Smooth muscle cell of the brain vasculature (primary cell): ENCODE data around the gene PRAMEF9.
"Not testable (repeated sequence)": the region's sequence is repeated elsewhere in the genome, so short reads cannot be mapped to it uniquely, and the experiment has no call there.

Source experiments
- DNase-seq: peaks from one replicate; pipeline ENCODE4 v3.0.0-alpha.2; 2012; ENCODE audit warnings: low read depth, low spot score

The PRAMEF9 gene

DNA sequence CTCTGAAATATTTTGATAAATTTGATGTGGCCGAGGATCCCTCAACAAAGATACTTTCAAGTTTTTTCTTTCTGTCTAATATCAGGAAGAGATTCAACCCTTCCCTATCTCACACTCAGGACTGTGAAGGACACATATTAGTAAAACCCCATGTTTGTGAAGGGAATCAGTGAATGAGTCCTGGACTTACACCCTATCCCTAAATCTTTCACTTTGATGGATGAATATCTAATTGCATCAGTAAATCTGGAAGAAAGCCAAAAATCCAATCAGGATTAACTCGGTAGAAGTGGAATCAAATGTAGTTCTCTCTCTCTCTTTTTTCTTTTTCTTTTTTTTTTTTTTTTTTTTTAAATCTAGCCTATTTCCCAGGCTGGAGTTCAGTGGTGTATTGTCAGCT, at the start of gene PRAMEF9:
Gene PRAMEF9, plus strand, starts transcription at position 301 of the 400 bp plus-strand sequence. CDS start 3,433 bp downstream, outside the sequence.
- not testable (repeated sequence) for DNase-seq

DNA sequence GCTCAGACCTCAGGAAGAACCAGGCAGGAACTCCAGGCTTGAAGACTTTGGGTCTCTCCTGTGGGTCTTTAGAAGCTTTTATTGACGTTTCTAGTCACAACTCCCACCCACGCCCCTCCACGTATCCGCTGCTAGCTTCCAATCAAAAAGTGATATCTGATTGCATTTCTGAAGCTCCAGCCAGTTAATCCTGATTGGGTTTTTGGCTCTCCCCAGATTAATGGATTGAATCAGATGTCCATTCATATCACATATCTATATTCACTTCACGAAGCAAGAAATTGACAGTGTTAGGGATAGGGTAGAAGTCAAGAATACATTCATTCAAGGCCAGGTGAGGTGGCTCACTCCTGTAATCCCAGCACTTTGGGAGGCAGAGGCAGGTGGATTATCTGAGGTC, 15.7 kb upstream of the PRAMEF9 start, which contains the start of gene PRAMEF26:
Gene PRAMEF26, minus strand, starts transcription at position 101 of the 400 bp plus-strand sequence. CDS start 2,914 bp downstream, outside the sequence.
- DNase-seq, result not testable (repeated sequence)

DNA sequence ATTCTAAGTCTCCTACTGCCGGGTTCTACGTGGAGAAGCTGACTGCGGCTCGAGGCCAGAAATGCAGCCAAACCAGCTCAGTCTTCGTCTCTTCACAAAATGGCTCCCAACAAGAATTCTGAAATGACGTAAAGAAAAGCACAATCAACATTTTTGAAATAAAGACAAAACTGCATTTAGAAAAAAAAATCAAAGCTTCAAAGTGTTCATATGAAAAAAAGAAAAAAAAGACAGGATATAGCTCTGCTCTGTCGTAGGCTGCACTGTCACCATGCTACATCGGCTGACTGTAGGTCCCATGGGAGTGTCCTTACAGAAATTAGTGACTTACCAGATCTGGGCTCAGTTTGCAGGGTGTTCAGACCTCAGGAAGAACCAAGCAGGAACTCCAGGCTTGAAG, 6.1 kb upstream of the PRAMEF9 start, which contains the start of gene HNRNPCL4:
Gene HNRNPCL4, minus strand, starts transcription at position 101 of the 400 bp plus-strand sequence. CDS start 164 bp downstream, outside the sequence.
- not testable (repeated sequence) for DNase-seq

DNA sequence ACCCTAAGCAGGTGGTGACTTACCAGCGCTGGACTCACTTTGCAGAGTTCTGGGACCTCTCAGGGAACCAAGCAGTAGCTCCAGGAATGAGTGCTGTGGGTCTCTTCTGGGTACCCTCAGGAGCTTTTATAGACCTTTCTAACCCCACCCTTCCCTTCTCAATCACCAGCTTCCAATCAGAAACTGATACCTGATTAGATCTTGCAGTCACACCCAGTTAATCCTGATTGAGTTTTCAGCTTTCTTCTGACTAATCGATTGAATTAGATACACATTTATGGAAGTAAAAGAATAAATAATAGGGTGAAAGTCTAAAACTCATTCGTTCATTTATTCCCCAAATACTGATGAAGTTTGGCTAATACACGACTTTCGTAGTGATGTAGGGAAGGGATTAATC, 29.7 kb downstream of the PRAMEF9 start, which contains the start of gene PRAMEF13:
Gene PRAMEF13, minus strand, starts transcription at position 101 of the 400 bp plus-strand sequence. CDS start 1,820 bp downstream, outside the sequence.
- not testable (repeated sequence) for DNase-seq

- not testable (repeated sequence) for DNase-seq
Observed at GRCh38 chr1:13208712-13209111, 37.1 kb downstream of the PRAMEF9 start.

DNA sequence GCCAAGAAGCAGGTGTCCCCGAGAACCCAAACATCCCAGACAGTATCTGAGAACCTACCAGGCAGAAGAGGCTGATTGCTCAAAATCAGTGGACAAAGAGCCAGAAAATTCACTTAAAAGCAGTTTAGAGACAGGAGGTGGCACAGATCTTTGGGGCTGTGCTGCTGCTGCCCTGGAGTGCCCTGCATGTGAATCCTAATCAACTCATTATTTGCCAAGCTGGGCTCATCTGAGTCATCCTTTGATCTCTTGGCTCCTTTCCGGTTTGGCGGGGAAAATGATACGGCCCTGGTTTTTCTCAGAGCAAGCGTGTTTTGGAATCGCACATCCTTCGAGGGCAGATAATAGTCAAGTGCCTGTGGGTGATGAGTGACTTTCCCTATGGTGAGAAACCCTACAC, 45.0 kb downstream of the PRAMEF9 start:
- not testable (repeated sequence) for DNase-seq

DNA sequence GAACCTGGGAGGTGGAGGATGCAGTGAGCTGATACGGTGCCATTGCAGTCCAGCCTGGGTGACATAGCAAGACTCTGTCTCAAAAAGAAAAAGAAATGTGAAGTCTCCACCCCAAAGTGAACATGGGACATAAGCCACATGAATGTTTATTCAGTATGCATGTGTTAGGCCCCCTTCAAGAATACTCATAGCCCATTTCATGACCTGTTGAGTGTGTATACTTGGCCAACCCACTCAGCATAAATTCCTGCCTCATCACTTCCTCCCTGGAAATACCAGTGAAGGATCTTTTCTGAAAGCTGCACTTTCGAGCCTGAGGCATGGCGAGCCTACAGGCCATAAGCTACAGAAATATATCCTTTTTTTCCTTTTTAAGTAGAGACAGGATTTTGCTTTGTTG, 47.6 kb downstream of the PRAMEF9 start:
- not testable (repeated sequence) for DNase-seq

DNA sequence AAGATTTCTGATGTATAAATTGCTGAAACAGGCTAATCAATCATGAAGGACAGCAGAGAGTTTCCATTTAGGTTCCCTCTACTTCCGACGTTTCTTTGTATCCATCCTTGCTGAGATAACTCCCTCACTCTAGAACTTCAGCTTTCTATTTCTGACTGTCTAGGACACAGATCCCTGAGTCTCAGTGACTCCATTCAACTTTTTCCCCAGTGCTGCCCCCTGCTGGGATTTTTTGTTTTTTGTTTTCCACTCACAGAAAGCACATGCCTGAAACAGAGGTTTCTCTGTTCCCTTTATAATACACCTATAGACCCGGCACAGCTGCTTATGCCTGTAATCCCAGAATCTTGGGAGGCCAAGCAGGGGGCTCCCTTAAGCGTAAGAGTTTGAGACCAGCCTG, 51.1 kb downstream of the PRAMEF9 start:
- DNase-seq, result not testable (repeated sequence)

DNA sequence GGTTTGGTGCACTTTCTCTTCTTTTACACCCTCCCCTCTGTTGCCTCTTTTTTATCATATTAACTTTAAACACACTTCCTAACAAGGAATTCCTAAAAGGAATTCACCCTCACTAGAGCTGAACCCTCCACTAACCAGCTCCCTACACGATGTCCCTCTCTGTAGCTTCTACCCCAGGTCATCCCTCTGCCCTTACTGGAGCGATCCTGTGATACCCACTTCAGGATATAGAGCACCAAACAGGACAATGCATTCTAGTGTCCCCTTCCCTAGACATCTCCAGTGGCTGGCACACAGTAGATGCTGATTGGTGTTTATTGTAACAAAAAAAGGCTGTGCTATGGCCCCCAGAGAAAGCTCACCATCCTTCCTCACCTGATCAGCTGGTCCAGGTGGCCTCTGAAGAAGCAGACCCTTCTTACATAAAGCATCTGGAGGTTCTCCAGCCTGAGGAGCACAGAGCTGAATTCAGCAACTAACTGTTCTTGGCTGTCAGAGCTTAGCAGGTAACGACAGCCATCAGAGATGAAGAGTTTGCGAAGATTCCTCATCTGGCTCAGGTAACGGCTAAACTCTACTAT, 52.9 kb downstream of the PRAMEF9 start:
- no peak for DNase-seq

DNA sequence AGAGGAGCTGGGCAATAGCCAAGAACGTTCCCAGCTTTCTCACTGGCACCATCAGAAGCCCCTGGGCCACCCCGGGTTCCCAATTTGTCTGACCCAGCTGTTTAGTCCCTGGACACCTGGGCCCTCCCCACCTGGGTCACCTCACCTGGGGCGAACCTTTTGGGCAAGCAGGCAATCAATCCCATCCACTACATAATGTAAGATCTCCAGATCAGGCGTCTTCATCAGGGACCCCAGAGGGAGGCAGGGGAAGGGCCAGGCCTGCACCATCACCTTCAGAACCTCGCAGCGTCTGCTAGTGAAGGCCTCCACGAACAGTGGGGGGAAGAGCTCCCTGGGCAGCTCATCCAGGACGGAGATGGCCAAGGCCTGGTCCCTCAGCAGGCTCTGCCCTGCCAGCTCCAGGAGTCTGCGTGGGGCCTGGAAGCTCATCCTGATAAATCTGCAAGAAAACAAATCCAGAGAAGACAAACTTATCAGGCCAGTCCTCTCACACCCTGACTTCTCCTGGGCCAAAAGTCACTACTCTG, 54.1 kb downstream of the PRAMEF9 start, which contains the start of gene PRAMEF18:
Gene PRAMEF18, minus strand, starts transcription at position 480 of the 530 bp plus-strand sequence. Its CDS starts 48 bp downstream, at position 432.
- not testable (repeated sequence) for DNase-seq

- not testable (repeated sequence) for DNase-seq
Observed at GRCh38 chr1:13227271-13228055, 55.8 kb downstream of the PRAMEF9 start.

- no peak for DNase-seq
Observed at GRCh38 chr1:13228343-13228781, 56.7 kb downstream of the PRAMEF9 start.
